Measurements from ENCODE around the gene CCDC117. TPM values are rescaled to one million over a fixed set of nuclear protein-coding genes. Genes with fewer than 3 reads are reported as not detected.
"Not testable (repeated sequence)": the region's sequence is repeated elsewhere in the genome, so short reads cannot be mapped to it uniquely, and the experiment has no call there.

Gene CCDC117
- total RNA-seq, 6 donors from 2014 or later = 13.2 to 32.5 (median 20.8) TPM

DNA sequence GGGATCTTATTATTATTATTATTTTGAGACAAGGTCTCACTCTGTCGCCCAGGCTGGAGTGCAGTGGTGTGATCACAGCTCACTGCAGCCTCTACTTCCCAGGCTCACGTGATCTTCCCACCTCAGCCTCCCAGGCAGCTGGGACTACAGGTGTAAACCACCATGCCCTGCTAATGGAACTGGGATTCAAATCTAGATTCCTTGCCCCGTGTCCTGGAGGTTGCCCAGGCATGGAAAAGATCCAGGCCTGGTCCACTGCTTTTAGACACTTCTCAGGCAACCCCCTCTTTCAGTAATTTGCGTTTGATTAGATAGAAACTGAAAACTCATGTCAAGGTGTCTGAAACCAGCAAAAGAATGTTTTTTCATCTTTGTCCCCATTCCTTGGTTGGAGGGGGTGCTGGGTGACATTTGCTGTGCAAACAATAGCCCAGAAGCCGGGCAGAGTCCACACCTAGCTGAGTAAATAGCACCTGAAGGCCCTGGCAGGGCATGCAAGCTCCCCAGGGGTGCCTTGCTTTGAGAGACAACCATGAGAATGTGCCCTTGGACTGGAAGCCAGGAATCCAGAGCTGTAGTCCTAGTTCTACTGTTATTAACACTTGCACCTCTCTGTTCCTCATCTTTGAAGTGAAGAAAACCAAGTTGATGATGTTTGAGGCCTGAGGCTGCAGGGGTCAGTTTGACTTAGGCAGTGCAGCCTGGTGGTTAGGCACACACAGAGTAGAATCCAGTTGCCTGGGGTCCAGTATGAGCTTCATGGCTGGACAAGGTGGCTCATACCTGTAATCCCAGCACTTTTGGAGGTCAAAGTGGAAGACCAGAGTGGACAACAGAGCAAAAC lies 47.0 kb downstream of the CCDC117 start:
- Histone ChIP-seq H3K36me3 (peaks cover 0 to 4% (median 0%) of the 10 kb centered on the region in 4 donors), H3K27me3 (no peaks in the 10 kb centered on the region), H3K4me3 (no peak overlapping the region), H3K4me1 (peaks cover 25 to 59% (median 40%) of the 10 kb centered on the region in 4 donors), H3K9me3 (no peaks in the 10 kb centered on the region), H3K27ac (peak overlapping the region; percentile 67 to 85 (median 81))
- WGBS, 2 donors = 45 to 72% methylated on average over 5 of the region's 5 CpGs
- no peak for ATAC-seq (ENCODE audit: low FRiP score in 2 of 2)
- peak in 1 of 2 donors; percentile 75 for DNase-seq
- TF ChIP-seq EP300 (IDR thresholded peaks at IDR 0.05) = no peak
- no peak for TF ChIP-seq POLR2A (IDR thresholded peaks at IDR 0.05)
- no peak for TF ChIP-seq POLR2AphosphoS5 (IDR thresholded peaks at IDR 0.05)
- TF ChIP-seq, protein P1, sequence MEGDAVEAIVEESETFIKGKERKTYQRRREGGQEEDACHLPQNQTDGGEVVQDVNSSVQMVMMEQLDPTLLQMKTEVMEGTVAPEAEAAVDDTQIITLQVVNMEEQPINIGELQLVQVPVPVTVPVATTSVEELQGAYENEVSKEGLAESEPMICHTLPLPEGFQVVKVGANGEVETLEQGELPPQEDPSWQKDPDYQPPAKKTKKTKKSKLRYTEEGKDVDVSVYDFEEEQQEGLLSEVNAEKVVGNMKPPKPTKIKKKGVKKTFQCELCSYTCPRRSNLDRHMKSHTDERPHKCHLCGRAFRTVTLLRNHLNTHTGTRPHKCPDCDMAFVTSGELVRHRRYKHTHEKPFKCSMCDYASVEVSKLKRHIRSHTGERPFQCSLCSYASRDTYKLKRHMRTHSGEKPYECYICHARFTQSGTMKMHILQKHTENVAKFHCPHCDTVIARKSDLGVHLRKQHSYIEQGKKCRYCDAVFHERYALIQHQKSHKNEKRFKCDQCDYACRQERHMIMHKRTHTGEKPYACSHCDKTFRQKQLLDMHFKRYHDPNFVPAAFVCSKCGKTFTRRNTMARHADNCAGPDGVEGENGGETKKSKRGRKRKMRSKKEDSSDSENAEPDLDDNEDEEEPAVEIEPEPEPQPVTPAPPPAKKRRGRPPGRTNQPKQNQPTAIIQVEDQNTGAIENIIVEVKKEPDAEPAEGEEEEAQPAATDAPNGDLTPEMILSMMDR (IDR thresholded peaks at IDR 0.05) = no peak

DNA sequence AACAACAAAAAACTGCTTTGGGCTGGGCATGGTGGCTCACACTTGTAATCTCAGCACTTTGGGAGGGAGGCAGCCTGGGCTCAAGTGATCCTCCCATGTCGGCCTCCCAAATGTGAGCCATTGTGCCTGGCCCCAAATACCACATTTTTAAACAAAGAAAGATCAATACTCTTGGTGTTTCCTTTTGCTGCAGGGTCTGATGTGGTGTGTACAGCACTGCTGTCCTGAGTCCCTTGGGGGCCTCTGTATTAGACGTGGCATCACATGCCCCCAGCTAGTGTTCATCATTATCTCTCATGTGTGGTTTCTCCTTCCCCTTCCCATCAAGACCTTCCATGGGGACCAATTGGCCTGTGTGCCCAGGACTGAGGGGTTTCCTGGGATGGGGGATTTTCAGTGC lies 48.4 kb downstream of the CCDC117 start:
- H3K36me3 ChIP-seq = peaks cover 0 to 4% (median 0%) of the 10 kb centered on the region in 4 donors
- DNase-seq (no peak), ATAC-seq (ENCODE audit: low FRiP score in 2 of 2) (no peak)
- no peak overlapping the region for H3K4me3 ChIP-seq
- WGBS, 2 donors = 93 to 94% methylated on average over 2 of the region's 2 CpGs
- H3K27ac ChIP-seq = peak overlapping the region in 2 of 4 donors; percentile 1 to 85
- no peaks in the 10 kb centered on the region for H3K27me3 ChIP-seq
- no peaks in the 10 kb centered on the region for H3K9me3 ChIP-seq
- no peak for TF ChIP-seq POLR2AphosphoS5 (IDR thresholded peaks at IDR 0.05)
- no peak for TF ChIP-seq EP300 (IDR thresholded peaks at IDR 0.05)
- TF ChIP-seq, protein P1 (IDR thresholded peaks at IDR 0.05) = no peak
- peaks cover 15 to 47% (median 27%) of the 10 kb centered on the region in 4 donors for H3K4me1 ChIP-seq

DNA sequence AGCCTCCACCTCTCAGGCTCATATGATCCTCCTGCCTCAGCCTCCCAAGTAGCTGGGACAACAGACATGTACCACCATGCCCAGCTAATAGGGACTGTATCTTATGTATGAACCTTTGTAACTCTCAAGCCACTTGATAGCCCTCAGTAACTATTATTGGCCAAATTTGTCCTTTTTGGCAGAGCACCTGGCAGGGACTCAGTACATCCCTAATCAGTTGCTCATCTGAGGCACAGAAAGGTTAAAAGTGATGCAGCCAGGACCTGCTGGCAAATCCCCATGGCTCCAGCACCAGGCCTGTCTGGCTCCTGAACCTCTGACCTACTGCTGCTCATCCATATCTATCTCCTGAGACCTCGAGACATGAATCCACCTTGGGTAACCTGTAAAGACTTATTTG lies 49.0 kb downstream of the CCDC117 start:
- peaks cover 0 to 4% (median 0%) of the 10 kb centered on the region in 4 donors for H3K36me3 ChIP-seq
- H3K4me1 ChIP-seq = peaks cover 15 to 47% (median 26%) of the 10 kb centered on the region in 4 donors
- H3K27me3 ChIP-seq = no peaks in the 10 kb centered on the region
- H3K9me3 ChIP-seq = no peaks in the 10 kb centered on the region
- DNase-seq (no peak), ATAC-seq (ENCODE audit: low FRiP score in 2 of 2) (no peak)
- peak overlapping the region in 2 of 4 donors; percentile 1 to 75 for H3K27ac ChIP-seq
- WGBS, 2 donors = 100% methylated on average over 1 of the region's 1 CpG
- H3K4me3 ChIP-seq = no peak overlapping the region
- TF ChIP-seq EP300 (IDR thresholded peaks at IDR 0.05) (no peak), POLR2AphosphoS5 (IDR thresholded peaks at IDR 0.05) (no peak), POLR2A (IDR thresholded peaks at IDR 0.05) (no peak)
- TF ChIP-seq, protein P1 (IDR thresholded peaks at IDR 0.05) = no peak

DNA sequence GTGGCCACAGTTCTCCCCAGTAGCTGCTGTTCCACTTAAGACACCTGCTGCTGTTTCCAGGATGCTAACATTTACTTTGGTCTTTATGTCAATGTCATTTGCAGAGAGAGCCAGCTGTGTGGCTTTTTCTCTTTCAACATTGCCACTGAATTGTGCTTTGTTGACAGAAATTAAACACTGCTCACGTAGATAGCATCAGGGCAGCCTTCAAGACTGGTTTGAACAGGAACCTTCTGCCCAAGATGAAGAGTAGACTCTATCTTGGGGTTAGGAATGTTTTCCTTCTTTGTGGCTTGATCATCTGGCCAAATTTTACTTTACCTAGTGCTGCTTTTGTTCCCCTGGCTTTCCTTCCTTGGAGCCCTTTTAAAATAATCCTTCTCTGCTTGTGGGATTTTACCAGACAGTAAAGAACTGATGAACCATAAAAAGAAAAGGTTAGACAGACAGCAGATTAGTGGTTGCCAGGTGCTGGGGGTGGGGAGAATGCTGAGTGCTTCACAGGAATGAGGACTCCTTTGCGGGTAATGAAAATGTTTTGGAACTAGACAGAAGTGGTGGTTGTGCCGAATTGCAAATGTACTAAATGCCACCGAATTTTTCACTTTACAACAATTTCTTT lies 50.5 kb downstream of the CCDC117 start:
- DNase-seq (peak in 1 of 2 donors; percentile 38), ATAC-seq (ENCODE audit: low FRiP score in 2 of 2) (peak in 1 of 2 donors; percentile 48)
- peaks cover 0 to 4% (median 0%) of the 10 kb centered on the region in 4 donors for H3K36me3 ChIP-seq
- peak overlapping the region in 1 of 4 donors; percentile 75 for H3K27ac ChIP-seq
- WGBS, 2 donors = 63% methylated on average over 4 of the region's 4 CpGs
- H3K27me3 ChIP-seq = no peaks in the 10 kb centered on the region
- H3K4me3 ChIP-seq = no peak overlapping the region
- TF ChIP-seq, protein P1 (IDR thresholded peaks at IDR 0.05) = no peak
- TF ChIP-seq EP300 (IDR thresholded peaks at IDR 0.05) = peak in 1 of 4 donors; percentile 17
- H3K4me1 ChIP-seq = peaks cover 13 to 34% (median 18%) of the 10 kb centered on the region in 4 donors
- H3K9me3 ChIP-seq = no peaks in the 10 kb centered on the region

DNA sequence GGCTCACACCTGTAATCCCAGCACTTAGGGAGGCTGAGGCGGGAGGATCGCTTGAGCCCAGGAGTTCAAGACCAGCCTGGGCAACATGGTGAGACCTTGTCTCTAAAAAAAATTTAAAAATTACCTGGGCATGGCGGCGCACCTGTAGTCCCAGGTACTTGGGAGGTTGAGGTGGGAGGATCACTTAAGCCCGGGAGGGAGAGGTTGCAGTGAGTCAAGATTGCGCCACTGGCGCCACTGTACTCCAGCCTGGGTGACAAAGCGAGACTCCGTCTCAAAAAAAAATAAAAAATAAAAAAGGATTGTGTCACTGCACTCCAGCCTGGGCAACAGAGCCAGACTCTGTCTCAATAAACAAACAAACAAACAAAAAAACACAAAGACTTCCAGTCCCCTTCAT lies 52.0 kb downstream of the CCDC117 start:
- H3K27ac ChIP-seq; H3K36me3 ChIP-seq; H3K9me3 ChIP-seq; DNase-seq; H3K27me3 ChIP-seq; H3K4me3 ChIP-seq; ATAC-seq (ENCODE audit: low FRiP score in 2 of 2): not testable (repeated sequence)
- H3K4me1 ChIP-seq = peaks cover 0 to 27% (median 7%) of the 10 kb centered on the region in 4 donors
- 89 to 91% methylated on average over 9 of the region's 9 CpGs for WGBS, 2 donors

DNA sequence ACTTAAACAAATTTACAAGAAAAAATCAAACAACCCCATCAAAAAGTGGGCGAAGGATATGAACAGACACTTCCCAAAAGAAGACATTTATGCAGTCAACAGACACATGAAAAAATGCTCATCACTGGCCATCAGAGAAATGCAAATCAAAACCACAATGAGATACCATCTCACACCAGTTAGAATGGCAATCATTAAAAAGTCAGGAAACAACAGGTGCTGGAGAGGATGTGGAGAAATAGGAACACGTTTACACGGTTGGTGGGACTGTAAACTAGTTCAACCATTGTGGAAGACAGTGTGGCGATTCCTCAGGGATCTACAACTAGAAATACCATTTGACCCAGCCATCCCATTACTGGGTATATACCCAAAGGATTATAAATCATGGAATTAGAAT lies 53.9 kb downstream of the CCDC117 start:
- not testable (repeated sequence) for H3K27me3 ChIP-seq; DNase-seq; ATAC-seq (ENCODE audit: low FRiP score in 2 of 2); H3K9me3 ChIP-seq; H3K36me3 ChIP-seq; H3K27ac ChIP-seq; H3K4me3 ChIP-seq
- peaks cover 0 to 22% (median 5%) of the 10 kb centered on the region in 4 donors for H3K4me1 ChIP-seq
- 67 to 78% methylated on average over 4 of the region's 4 CpGs for WGBS, 2 donors
